ENCODE data around the gene GREB1. TPM values are rescaled to one million over a fixed set of nuclear protein-coding genes. Genes with fewer than 3 reads are reported as not detected.

Gene GREB1
- total RNA-seq, 2 donors from 2014 or later = 2.4 to 13.5 TPM

- ATAC-seq (ENCODE audit: insufficient number of reproducible peaks, low FRiP score, low read depth) = no peak
- DNase-seq (ENCODE audit: low spot score) = no peak
- H3K4me3 ChIP-seq = no peak overlapping the region
Observed at GRCh38 chr2:11656671-11657101, 122.8 kb downstream of the GREB1 start.

GRCh38 chr2:11657195-11657594, 123.3 kb downstream of the GREB1 start:
- H3K27me3 ChIP-seq (replicated peaks; ENCODE audit: insufficient read depth) = no peaks in the 10 kb centered on the region
- no peak overlapping the region for H3K27ac ChIP-seq
- peaks cover 8 to 10% of the 10 kb centered on the region in 2 donors for H3K4me1 ChIP-seq (ENCODE audit: control insufficient read depth in 1 of 2, low read depth in 2 of 2)
- DNase-seq (ENCODE audit: low spot score) (no peak), ATAC-seq (ENCODE audit: insufficient number of reproducible peaks, low FRiP score, low read depth) (no peak)
- no peaks in the 10 kb centered on the region for H3K36me3 ChIP-seq
- H3K4me3 ChIP-seq = no peak overlapping the region
- TF ChIP-seq CTCF (IDR thresholded peaks at IDR 0.05) = no peak
- no peaks in the 10 kb centered on the region for H3K9me3 ChIP-seq

More at GRCh38 chr2:11656671-11657101, 122.8 kb downstream of the GREB1 start:
- no peak for TF ChIP-seq CTCF (IDR thresholded peaks at IDR 0.05)
- Histone ChIP-seq H3K4me1 (ENCODE audit: control insufficient read depth in 1 of 2, low read depth in 2 of 2) (peaks cover 8 to 14% of the 10 kb centered on the region in 2 donors), H3K9me3 (no peaks in the 10 kb centered on the region), H3K27ac (no peak overlapping the region), H3K27me3 (replicated peaks; ENCODE audit: insufficient read depth) (no peaks in the 10 kb centered on the region), H3K36me3 (no peaks in the 10 kb centered on the region)

- DNase-seq (ENCODE audit: low spot score) = no peak
- Histone ChIP-seq H3K4me1 (ENCODE audit: control insufficient read depth in 1 of 2, low read depth in 2 of 2) (peaks cover 5 to 6% of the 10 kb centered on the region in 2 donors), H3K36me3 (no peaks in the 10 kb centered on the region), H3K27me3 (replicated peaks; ENCODE audit: insufficient read depth) (no peaks in the 10 kb centered on the region), H3K9me3 (no peaks in the 10 kb centered on the region), H3K27ac (no peak overlapping the region), H3K4me3 (no peak overlapping the region)
- no peak for ATAC-seq (ENCODE audit: insufficient number of reproducible peaks, low FRiP score, low read depth)
- no peak for TF ChIP-seq CTCF (IDR thresholded peaks at IDR 0.05)
Observed at GRCh38 chr2:11657646-11658045, 123.8 kb downstream of the GREB1 start.

GRCh38 chr2:11658208-11659114, 124.6 kb downstream of the GREB1 start:
- no peak for TF ChIP-seq CTCF (IDR thresholded peaks at IDR 0.05)
- no peak for ATAC-seq (ENCODE audit: insufficient number of reproducible peaks, low FRiP score, low read depth)
- no peaks in the 10 kb centered on the region for H3K27me3 ChIP-seq (replicated peaks; ENCODE audit: insufficient read depth)
- no peaks in the 10 kb centered on the region for H3K36me3 ChIP-seq
- no peaks in the 10 kb centered on the region for H3K9me3 ChIP-seq
- no peak overlapping the region for H3K27ac ChIP-seq
- no peak for DNase-seq (ENCODE audit: low spot score)
- no peaks in the 10 kb centered on the region for H3K4me1 ChIP-seq (ENCODE audit: control insufficient read depth in 1 of 2, low read depth in 2 of 2)
- no peak overlapping the region for H3K4me3 ChIP-seq

- no peak for TF ChIP-seq CTCF (IDR thresholded peaks at IDR 0.05)
- DNase-seq (ENCODE audit: low spot score) = no peak
Observed at GRCh38 chr2:11659115-11659475, 125.2 kb downstream of the GREB1 start.

More at GRCh38 chr2:11659115-11659475, 125.2 kb downstream of the GREB1 start:
- Histone ChIP-seq H3K27me3 (replicated peaks; ENCODE audit: insufficient read depth) (no peaks in the 10 kb centered on the region), H3K36me3 (no peaks in the 10 kb centered on the region), H3K9me3 (no peaks in the 10 kb centered on the region), H3K4me1 (ENCODE audit: control insufficient read depth in 1 of 2, low read depth in 2 of 2) (no peaks in the 10 kb centered on the region), H3K4me3 (no peak overlapping the region), H3K27ac (no peak overlapping the region)
- no peak for ATAC-seq (ENCODE audit: insufficient number of reproducible peaks, low FRiP score, low read depth)

Data from thoracic aorta (tissue), 2 donors.